H1 (cell line): ENCODE measurements around the gene LRP1.

ENCODE experiments used
- ATF3 ChIP-seq: IDR thresholded peaks from 2 replicates; pipeline ENCODE4 v1.6.1; 2011; ENCODE audit warnings: low read depth, mild to moderate bottlenecking, low read length; ENCODE audit not compliant: insufficient read depth
- EZH2 ChIP-seq: fragments of 200-600 bp; sonication (generic); IDR thresholded peaks from 2 replicates; pipeline ENCODE4 v1.7.1; 2012; ENCODE audit warnings: low read depth, mild to moderate bottlenecking, moderate library complexity, low read length, inconsistent platforms; ENCODE audit not compliant: severe bottlenecking
- FOSL1 ChIP-seq: IDR thresholded peaks from 2 replicates; pipeline ENCODE4 v1.6.1; 2011; ENCODE audit warnings: mild to moderate bottlenecking, low read depth, low read length, moderate library complexity; ENCODE audit not compliant: insufficient read depth
- POLR2AphosphoS5 ChIP-seq: IDR thresholded peaks from 2 replicates; pipeline ENCODE4 v1.6.1; 2011; ENCODE audit warnings: low read depth, low read length
- TBP ChIP-seq: IDR thresholded peaks from 2 replicates; pipeline ENCODE4 v1.6.1; 2011; ENCODE audit warnings: low read depth, low read length, improper control_type of control experiment
- TEAD4 ChIP-seq: IDR thresholded peaks from 2 replicates; pipeline ENCODE4 v1.6.1; 2012; ENCODE audit warnings: low read depth, low read length, inconsistent platforms, mixed read lengths
- TF ChIP-seq, protein P1 (sequence below), 3 experiments: IDR thresholded peaks; 1 replicate in 2 of 3; 2 replicates in 1 of 3; pipeline versions ENCODE4 v1.5.1 to v1.6.1; 2011; ENCODE audit warnings: low read length in 3 of 3, mild to moderate bottlenecking in 3 of 3, inconsistent platforms in 2 of 3, low read depth in 1 of 3, moderate library complexity in 1 of 3; ENCODE audit not compliant: insufficient read depth in 1 of 3; ENCODE audit errors: control extremely low read depth in 1 of 3

DNA sequence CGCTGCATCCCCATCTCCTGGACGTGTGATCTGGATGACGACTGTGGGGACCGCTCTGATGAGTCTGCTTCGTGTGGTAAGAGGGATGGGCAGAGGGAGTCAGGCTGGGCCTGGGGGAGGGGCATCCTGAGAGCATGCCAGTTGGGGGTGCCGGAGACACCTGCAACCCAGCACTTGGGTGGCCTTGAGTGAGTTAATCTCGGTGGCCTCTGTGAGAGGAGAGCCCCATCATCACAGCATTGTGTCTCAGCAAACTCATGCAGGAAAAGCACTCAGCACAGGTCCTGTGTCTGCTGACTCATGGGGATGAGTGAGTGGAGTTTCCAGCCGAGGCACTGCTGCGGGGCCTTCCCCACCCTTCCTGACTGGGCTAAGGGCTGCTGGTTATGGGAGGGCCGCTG lies 38.7 kb downstream of the LRP1 start:
- TF ChIP-seq EZH2 (no peak), TBP (no peak), POLR2AphosphoS5 (no peak), TEAD4 (no peak), FOSL1 (no peak), ATF3 (no peak)
- TF ChIP-seq, protein P1, sequence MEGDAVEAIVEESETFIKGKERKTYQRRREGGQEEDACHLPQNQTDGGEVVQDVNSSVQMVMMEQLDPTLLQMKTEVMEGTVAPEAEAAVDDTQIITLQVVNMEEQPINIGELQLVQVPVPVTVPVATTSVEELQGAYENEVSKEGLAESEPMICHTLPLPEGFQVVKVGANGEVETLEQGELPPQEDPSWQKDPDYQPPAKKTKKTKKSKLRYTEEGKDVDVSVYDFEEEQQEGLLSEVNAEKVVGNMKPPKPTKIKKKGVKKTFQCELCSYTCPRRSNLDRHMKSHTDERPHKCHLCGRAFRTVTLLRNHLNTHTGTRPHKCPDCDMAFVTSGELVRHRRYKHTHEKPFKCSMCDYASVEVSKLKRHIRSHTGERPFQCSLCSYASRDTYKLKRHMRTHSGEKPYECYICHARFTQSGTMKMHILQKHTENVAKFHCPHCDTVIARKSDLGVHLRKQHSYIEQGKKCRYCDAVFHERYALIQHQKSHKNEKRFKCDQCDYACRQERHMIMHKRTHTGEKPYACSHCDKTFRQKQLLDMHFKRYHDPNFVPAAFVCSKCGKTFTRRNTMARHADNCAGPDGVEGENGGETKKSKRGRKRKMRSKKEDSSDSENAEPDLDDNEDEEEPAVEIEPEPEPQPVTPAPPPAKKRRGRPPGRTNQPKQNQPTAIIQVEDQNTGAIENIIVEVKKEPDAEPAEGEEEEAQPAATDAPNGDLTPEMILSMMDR (IDR thresholded peaks at IDR 0.05; ENCODE audit: control extremely low read depth in 1 of 3, insufficient read depth in 1 of 3, low read depth in 1 of 3, low read length in 3 of 3), result no peak
